HepG2 (cell line): ENCODE measurements around the gene ATP11A. TPM values are rescaled to one million over a fixed set of nuclear protein-coding genes. Genes with fewer than 3 reads are reported as not detected.

Experiments
- CHD2 ChIP-seq: IDR thresholded peaks from 2 replicates; pipeline ENCODE4 v1.6.1; 2011; ENCODE audit warnings: low read depth, low read length, improper control_type of control experiment
- GATAD2A ChIP-seq: IDR thresholded peaks from 2 replicates; pipeline ENCODE4 v1.6.1; 2016
- GPN1 ChIP-seq: sonication (generic); formaldehyde crosslinking; IDR thresholded peaks from 2 replicates; pipeline ENCODE4 v1.5.1; 2020; ENCODE audit warnings: missing genetic modification reagents, borderline replicate concordance
- HDAC6 ChIP-seq: fragments of 200-600 bp; sonication (generic); IDR thresholded peaks from 2 replicates; pipeline ENCODE4 v1.7.0; 2017; ENCODE audit warnings: mild to moderate bottlenecking, antibody characterized with exemption, low read length, low read depth
- HMG20B ChIP-seq: conservative IDR thresholded peaks from 2 replicates; pipeline ENCODE4 v1.6.1; 2016; ENCODE audit warnings: missing genetic modification reagents, missing compliant biosample characterization
- KAT7 ChIP-seq: IDR thresholded peaks from 2 replicates; pipeline ENCODE4 v1.6.1; 2018; ENCODE audit warnings: borderline replicate concordance, missing compliant biosample characterization
- KDM3A ChIP-seq: IDR thresholded peaks from 2 replicates; pipeline ENCODE4 v1.6.1; 2018; ENCODE audit warnings: low read depth, missing compliant biosample characterization
- MEIS2 ChIP-seq: sonication (generic); formaldehyde crosslinking; IDR thresholded peaks from 2 replicates; pipeline ENCODE4 v1.9.0; 2021; ENCODE audit warnings: mild to moderate bottlenecking, missing genetic modification reagents
- RFX1 ChIP-seq: fragments of 450-650 bp; IDR thresholded peaks from 2 replicates; pipeline ENCODE4 v1.6.1; 2017
- RFXAP ChIP-seq: sonication (generic); formaldehyde crosslinking; IDR thresholded peaks from 2 replicates; pipeline ENCODE4 v1.4.0; 2020; ENCODE audit warnings: missing genetic modification reagents, borderline replicate concordance
- SMARCE1 ChIP-seq: fragments of 450-650 bp; IDR thresholded peaks from 2 replicates; pipeline ENCODE4 v1.6.1; 2017; ENCODE audit warnings: borderline replicate concordance
- TOE1 ChIP-seq: sonication (generic); formaldehyde crosslinking; IDR thresholded peaks from 2 replicates; pipeline ENCODE4 v1.4.0; 2020; ENCODE audit warnings: mild to moderate bottlenecking, missing genetic modification reagents
- TOPORS ChIP-seq: sonication (generic); formaldehyde crosslinking; IDR thresholded peaks from 2 replicates; pipeline ENCODE4 v1.8.0; 2023; ENCODE audit warnings: mild to moderate bottlenecking, missing genetic modification reagents
- ZBTB20 ChIP-seq: sonication (generic); formaldehyde crosslinking; IDR thresholded peaks from 2 replicates; pipeline ENCODE4 v1.8.1; 2023; ENCODE audit warnings: missing genetic modification reagents, low read depth, mild to moderate bottlenecking, borderline replicate concordance
- ZFX ChIP-seq: sonication (generic); formaldehyde crosslinking; IDR thresholded peaks from 2 replicates; pipeline ENCODE4 v1.4.0; 2020; ENCODE audit warnings: mild to moderate bottlenecking, low read depth, missing genetic modification reagents, moderate library complexity
- ZNF30 ChIP-seq: sonication (generic); formaldehyde crosslinking; IDR thresholded peaks from 2 replicates; pipeline ENCODE4 v1.5.0; 2020; ENCODE audit warnings: mild to moderate bottlenecking, missing genetic modification reagents
- ZNF326 ChIP-seq: sonication (generic); formaldehyde crosslinking; IDR thresholded peaks from 2 replicates; pipeline ENCODE4 v1.4.0; 2020; ENCODE audit warnings: missing genetic modification reagents, borderline replicate concordance
- ZNF382 ChIP-seq: sonication (generic); formaldehyde crosslinking; IDR thresholded peaks from 2 replicates; pipeline ENCODE4 v1.5.0; 2020; ENCODE audit warnings: missing genetic modification reagents, mild to moderate bottlenecking, borderline replicate concordance
- ZNF644 ChIP-seq: IDR thresholded peaks from 2 replicates; pipeline ENCODE4 v1.6.1; 2016; ENCODE audit warnings: low read depth
- ZNF672 ChIP-seq: sonication (generic); formaldehyde crosslinking; IDR thresholded peaks from 2 replicates; pipeline ENCODE4 v1.8.1; 2022; ENCODE audit warnings: missing genetic modification reagents
- ZNF75D ChIP-seq: sonication (generic); formaldehyde crosslinking; IDR thresholded peaks from 2 replicates; pipeline ENCODE4 v1.8.1; 2023; ENCODE audit warnings: missing genetic modification reagents, mild to moderate bottlenecking, borderline replicate concordance
- ZNF879 ChIP-seq: sonication (generic); formaldehyde crosslinking; IDR thresholded peaks from 2 replicates; pipeline ENCODE4 v1.8.1; 2023; ENCODE audit warnings: missing genetic modification reagents
- ZSCAN12 ChIP-seq: sonication (generic); formaldehyde crosslinking; IDR thresholded peaks from 2 replicates; pipeline ENCODE4 v1.9.0; 2021; ENCODE audit warnings: mild to moderate bottlenecking, missing genetic modification reagents
- polyA plus RNA-seq, 8 experiments: library from polyadenylated mRNA; depleted of rRNA in 3 of 8; stranded (reverse) in 7 of 8; unstranded in 1 of 8; fragments of >200 nt; fragmentation: Illumina TruSeq in 4 of 8; extraction: Trizol in 4 of 8; gene quantifications; 2 replicates each; pipeline versions ENCODE4 v1.2.1 to v1.2.3, GENCODE V29; 2011 to 2016; ENCODE audit warnings: low read depth in 4 of 8, missing spikeins in 1 of 8, mixed read lengths in 1 of 8; ENCODE audit not compliant: insufficient read depth in 1 of 8
- total RNA-seq, 5 experiments: library from RNA; depleted of rRNA; stranded (reverse); fragments of >200 nt; fragmentation: Illumina TruSeq; extraction: Trizol; gene quantifications; 2 replicates each; pipeline ENCODE4 v1.2.3, GENCODE V29; 2016; ENCODE audit warnings: low read depth in 1 of 5
- TF ChIP-seq, protein P1 (sequence below): sonication (generic); formaldehyde crosslinking; IDR thresholded peaks from 2 replicates; pipeline ENCODE4 v1.4.0; 2020; ENCODE audit warnings: missing genetic modification reagents
- TF ChIP-seq, protein P2 (sequence below): sonication (generic); formaldehyde crosslinking; IDR thresholded peaks from 2 replicates; pipeline ENCODE4 v1.4.0; 2020; ENCODE audit warnings: missing genetic modification reagents
- TF ChIP-seq, protein P3 (sequence below): sonication (generic); formaldehyde crosslinking; conservative IDR thresholded peaks from 2 replicates; pipeline ENCODE4 v1.4.0; 2020; ENCODE audit warnings: missing genetic modification reagents
- TF ChIP-seq, protein P4 (sequence below): sonication (generic); formaldehyde crosslinking; IDR thresholded peaks from 2 replicates; pipeline ENCODE4 v1.4.0; 2020; ENCODE audit warnings: mild to moderate bottlenecking, low read depth, missing genetic modification reagents

The ATP11A gene
- total and polyA plus RNA-seq, 2 of the 13 experiments (the other 11 are each of a cell fraction or from before 2014, with no cell fraction given): 18.4 to 20.1 TPM

DNA sequence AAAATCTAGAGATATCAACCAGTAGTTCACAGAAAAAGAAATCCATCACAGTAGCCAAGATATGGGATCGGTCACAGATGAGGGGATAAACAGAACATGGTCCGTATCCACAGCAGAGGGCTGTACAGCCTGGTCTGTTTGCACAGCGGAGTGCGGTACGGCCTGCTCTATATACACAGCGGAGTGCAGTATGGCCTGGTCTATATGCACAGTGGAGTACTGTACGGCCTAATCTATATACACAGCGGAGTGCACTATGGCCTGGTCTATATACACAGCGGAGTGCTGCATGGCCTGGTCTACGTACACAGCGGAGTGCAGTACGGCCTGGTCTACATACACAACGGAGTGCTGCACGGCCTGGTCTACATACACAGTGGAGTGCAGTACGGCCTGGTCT, 236.2 kb downstream of the ATP11A start (continued):
- TF ChIP-seq CHD2 (no peak), HMG20B (CRISPR knock-in tag) (no peak), KAT7 (CRISPR knock-in tag) (no peak), HDAC6 (no peak), ZNF326 (CRISPR knock-in tag) (no peak), MEIS2 (CRISPR knock-in tag) (no peak), ZBTB20 (peak; percentile 98; the same call in 1 of the 2 replicates), GPN1 (no peak), ZSCAN12 (no peak), ZNF644 (CRISPR knock-in tag) (no peak), TOPORS (no peak), ZNF672 (CRISPR knock-in tag) (no peak), ZNF879 (CRISPR knock-in tag) (no peak), SMARCE1 (0 out of 2 replicates have a peak, but pooled peaks have one; percentile 43), RFX1 (no peak), ZNF30 (CRISPR knock-in tag) (no peak), RFXAP (CRISPR knock-in tag) (no peak), KDM3A (CRISPR knock-in tag) (no peak), TOE1 (no peak), ZFX (CRISPR knock-in tag) (peak; percentile 43; the same call in 1 of the 2 replicates), GATAD2A (CRISPR knock-in tag) (no peak), ZNF382 (CRISPR knock-in tag) (no peak), ZNF75D (CRISPR knock-in tag) (no peak)
- TF ChIP-seq, protein P1, sequence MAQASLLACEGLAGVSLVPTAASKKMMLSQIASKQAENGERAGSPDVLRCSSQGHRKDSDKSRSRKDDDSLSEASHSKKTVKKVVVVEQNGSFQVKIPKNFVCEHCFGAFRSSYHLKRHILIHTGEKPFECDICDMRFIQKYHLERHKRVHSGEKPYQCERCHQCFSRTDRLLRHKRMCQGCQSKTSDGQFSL (CRISPR knock-in tag): no peak
- TF ChIP-seq, protein P2, sequence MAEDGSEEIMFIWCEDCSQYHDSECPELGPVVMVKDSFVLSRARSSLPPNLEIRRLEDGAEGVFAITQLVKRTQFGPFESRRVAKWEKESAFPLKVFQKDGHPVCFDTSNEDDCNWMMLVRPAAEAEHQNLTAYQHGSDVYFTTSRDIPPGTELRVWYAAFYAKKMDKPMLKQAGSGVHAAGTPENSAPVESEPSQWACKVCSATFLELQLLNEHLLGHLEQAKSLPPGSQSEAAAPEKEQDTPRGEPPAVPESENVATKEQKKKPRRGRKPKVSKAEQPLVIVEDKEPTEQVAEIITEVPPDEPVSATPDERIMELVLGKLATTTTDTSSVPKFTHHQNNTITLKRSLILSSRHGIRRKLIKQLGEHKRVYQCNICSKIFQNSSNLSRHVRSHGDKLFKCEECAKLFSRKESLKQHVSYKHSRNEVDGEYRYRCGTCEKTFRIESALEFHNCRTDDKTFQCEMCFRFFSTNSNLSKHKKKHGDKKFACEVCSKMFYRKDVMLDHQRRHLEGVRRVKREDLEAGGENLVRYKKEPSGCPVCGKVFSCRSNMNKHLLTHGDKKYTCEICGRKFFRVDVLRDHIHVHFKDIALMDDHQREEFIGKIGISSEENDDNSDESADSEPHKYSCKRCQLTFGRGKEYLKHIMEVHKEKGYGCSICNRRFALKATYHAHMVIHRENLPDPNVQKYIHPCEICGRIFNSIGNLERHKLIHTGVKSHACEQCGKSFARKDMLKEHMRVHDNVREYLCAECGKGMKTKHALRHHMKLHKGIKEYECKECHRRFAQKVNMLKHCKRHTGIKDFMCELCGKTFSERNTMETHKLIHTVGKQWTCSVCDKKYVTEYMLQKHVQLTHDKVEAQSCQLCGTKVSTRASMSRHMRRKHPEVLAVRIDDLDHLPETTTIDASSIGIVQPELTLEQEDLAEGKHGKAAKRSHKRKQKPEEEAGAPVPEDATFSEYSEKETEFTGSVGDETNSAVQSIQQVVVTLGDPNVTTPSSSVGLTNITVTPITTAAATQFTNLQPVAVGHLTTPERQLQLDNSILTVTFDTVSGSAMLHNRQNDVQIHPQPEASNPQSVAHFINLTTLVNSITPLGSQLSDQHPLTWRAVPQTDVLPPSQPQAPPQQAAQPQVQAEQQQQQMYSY: no peak
- TF ChIP-seq, protein P3, sequence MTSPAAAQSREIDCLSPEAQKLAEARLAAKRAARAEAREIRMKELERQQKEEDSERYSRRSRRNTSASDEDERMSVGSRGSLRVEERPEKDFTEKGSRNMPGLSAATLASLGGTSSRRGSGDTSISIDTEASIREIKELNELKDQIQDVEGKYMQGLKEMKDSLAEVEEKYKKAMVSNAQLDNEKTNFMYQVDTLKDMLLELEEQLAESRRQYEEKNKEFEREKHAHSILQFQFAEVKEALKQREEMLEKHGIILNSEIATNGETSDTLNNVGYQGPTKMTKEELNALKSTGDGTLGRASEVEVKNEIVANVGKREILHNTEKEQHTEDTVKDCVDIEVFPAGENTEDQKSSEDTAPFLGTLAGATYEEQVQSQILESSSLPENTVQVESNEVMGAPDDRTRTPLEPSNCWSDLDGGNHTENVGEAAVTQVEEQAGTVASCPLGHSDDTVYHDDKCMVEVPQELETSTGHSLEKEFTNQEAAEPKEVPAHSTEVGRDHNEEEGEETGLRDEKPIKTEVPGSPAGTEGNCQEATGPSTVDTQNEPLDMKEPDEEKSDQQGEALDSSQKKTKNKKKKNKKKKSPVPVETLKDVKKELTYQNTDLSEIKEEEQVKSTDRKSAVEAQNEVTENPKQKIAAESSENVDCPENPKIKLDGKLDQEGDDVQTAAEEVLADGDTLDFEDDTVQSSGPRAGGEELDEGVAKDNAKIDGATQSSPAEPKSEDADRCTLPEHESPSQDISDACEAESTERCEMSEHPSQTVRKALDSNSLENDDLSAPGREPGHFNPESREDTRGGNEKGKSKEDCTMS: no peak
- TF ChIP-seq, protein P4, sequence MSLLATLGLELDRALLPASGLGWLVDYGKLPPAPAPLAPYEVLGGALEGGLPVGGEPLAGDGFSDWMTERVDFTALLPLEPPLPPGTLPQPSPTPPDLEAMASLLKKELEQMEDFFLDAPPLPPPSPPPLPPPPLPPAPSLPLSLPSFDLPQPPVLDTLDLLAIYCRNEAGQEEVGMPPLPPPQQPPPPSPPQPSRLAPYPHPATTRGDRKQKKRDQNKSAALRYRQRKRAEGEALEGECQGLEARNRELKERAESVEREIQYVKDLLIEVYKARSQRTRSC: no peak
